IPS-NIHi7 (cell line): ENCODE measurements around the gene EIF6.
"Not testable (repeated sequence)": the region's sequence is repeated elsewhere in the genome, so short reads cannot be mapped to it uniquely, and the experiment has no call there.

Experiments
- DNase-seq: peaks from one replicate; pipeline ENCODE4 v3.0.0; 2012; ENCODE audit warnings: mixed read lengths; ENCODE audit errors: extremely low spot score

Gene EIF6

DNA sequence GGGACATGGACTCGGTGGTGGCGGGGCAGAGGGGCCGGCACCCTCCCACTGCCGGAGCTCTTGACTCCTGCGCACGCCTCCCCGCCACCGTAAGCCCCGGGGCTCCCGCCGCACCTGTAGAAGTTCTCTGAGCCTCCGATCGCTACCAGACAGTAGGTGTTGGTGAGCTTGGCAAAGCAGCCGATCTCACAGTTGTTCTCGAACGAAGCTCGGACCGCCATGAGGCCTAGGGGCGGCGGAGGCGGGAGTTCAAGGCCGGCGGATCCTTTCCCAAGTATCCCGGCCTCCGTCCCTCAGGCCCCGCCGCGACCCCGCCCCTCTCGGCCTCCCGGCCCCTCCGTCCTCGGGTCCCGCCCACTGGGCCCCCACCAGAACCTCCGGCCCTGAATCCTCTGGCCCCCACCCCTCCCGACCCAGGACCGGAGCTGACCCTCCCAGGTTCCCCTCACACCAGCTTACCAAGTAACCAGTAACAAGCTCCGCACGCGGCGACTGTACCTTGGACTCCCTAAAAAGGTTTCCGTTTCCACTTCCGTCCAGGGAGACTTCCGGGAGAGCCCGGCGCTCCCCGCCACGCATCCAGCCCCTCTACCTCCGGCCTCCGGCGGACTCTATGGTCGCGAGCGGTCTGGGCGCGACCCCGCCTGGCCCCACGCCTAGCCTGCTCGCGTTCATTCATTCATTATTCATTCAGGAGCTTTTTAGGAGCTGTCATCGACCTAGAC lies at the start of gene EIF6:
EIF6 (minus strand) TSS at position 506 of the 725 bp plus-strand sequence; CDS start at position 221, 285 bp downstream.
- peak; percentile 92 for DNase-seq

DNA sequence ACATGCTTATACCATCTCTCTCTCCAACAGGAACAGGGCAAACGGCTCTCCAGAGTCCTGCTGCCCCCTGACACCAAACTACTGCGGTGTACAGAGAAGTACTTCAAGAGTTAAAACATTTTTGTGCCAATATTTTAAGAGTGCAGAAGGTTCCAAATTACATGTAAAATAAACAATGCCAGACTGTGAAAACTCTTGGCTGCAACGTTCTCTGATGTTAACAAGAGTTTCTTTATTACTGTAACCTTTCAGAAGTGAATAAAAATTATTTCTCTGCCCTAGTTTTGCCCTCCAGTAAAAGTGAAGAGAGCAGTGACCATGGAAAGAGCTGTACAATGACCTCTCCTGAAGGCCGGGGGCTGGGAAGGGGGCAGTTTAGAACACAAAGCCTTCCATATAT lies 49.0 kb upstream of the EIF6 start:
- no peak for DNase-seq

DNA sequence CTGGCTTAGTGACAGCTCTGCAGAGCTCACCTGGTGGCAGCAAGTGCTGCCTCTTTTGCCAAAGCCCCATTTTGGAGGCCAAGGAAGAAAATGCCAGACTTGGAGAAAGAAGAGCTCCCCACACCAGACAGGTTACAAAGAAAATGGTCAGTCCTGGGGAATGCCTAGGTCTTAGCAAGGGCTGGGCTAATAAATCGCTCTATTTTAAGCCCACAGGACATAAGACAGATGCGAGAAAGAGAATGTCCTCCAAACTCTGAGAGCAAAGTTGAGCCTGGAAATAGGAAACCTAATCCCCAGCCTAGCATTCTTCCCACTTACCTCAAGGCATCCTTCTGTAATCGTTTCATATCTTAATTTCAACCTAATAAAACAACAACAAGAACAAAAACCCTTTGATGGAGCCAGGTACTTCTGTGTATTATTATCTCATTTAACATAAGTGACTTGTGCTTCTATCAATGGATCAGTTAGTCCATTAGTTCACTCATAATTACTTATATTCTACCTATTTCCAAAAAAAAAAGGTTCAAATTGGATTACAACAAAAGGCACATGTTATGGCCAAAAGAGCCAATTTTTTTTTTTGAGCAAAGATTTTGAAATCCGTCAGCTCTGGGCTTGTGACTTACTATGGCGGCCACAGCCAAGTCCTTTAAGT lies 48.1 kb upstream of the EIF6 start:
- DNase-seq = no peak

DNA sequence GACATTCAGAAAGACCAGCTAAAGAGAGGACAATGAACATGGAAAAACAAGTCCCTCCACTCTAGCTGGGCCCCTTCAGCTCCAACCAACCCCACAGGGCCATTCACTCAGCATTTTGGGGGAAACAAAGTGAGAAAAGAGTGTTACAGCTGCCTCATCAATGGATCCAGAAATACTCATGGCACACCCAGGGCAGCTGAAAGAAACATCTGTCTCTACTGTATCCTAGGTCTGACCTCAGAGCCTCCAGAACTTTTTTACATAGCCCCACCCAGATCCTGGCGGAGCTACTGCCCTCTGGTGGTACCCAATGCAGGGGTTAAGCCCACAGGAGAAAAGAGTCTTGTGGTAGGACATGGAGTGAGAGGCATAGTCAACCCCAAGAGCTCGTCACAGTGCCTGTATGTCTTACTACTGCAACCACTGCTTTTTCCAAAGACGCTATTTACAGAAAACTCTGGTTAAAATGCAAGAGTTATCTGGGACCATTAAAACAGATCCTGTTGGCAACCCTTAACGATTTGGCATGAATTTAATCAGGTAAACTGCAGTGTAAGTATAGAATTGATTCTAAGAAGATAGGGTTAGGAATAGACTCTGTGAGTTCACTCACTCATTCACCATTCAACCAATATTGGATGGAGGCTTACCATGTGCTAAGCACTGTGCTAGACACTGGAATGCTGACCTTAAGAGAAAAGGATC lies 45.0 kb upstream of the EIF6 start:
- peak; percentile 91 for DNase-seq

DNA sequence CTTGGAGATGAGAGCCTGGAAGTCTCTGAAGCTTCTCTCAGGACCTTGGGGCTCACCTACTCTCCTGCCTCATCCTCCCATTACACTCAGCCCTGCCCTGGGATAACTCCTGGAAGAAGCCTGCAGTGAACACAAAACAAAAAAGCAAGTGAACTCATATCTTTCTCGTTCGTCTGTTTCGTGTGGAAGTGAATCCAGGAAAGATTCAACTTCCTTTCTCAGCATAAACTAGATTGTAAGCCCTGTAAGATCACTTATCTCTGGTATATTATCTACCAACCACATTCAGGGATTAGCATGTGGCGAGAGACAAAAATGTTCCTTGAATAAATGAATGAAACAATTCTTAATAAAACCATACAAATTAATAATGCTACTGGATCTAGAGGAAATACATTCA lies 44.1 kb upstream of the EIF6 start:
- no peak for DNase-seq

DNA sequence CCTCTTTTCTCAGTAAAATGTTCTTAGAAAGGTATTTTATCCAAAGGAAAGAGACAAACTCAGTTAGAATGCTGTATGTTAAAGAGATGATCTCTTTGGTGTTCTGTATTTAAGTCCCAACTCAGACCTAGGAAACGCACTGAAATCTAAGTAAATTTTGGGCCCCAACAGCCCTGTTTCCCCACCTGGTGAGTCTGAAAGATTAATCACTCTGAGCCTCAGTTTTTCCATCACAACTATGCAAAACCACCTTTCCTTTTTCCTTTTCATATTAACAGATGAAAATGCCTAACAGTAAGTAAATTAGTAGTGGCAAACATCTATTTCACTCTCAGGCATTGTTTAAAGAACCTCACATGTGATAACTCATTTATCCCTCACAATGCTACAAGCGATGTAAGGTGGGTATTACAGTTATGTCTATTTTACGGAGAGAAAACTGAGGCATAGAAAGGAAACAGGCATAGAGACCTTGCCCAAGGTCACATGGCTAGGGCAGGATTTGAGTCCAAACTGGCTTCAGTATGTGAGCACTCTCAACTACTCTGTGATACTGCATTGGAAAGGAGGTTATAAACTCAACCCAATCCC lies 43.6 kb upstream of the EIF6 start:
- no peak for DNase-seq

DNA sequence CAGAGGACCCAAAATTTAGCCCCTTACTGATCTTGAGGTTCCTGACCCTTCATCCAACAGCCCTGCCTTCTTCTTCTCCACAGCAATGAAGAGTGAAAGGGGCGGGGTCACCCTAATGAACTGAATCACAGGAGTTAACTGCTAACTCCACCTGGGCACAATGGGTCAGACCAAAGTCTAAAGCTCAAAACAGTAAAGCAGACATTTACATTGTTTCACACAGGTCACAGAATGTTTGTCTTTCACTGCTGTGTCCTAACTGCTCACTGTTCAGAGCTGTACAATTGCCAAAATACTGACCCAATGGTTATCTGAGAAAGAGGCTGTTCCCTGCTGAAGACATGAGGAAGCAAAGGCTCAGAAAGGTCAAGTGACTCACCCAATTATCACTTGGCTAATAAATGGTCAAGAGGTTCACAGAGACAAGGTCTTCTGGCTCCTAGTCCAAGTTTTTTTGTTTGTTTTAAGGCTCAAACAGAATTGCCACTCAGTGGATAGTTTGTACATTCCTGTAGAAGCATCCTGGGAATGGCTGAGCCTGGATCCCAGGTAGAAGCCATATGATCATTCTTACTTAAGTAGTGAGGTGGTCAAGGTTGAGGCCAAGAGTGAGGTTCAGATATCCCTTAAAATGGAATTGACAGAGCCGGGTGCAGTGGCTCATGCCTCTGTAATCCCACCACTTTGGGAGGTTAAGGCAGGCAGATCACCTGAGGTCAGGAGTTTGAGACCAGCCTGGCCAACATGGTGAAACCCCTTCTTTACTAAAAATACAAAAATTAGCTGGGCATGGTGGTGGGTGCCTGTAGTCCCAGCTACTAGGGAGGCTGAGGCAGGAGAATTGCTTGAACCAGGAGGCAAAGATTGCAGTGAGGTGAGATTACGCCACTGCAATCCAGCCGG lies 42.8 kb upstream of the EIF6 start:
- DNase-seq = no peak

DNA sequence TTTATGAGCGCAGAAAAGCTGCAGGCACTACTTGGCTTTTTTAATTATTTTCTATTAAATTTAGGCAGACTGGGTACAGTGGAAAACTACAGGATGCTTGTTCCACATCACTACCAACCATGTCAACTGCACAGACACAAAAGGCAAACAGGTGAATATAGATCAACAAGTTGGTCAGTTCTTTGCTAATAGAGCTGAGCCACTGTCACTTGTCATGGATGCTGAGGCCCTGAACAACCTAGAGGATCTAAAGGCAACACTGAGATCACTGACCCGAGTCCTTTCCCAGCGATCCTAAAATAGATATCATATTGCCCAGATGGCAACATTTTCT lies 42.1 kb upstream of the EIF6 start:
- DNase-seq = no peak

DNA sequence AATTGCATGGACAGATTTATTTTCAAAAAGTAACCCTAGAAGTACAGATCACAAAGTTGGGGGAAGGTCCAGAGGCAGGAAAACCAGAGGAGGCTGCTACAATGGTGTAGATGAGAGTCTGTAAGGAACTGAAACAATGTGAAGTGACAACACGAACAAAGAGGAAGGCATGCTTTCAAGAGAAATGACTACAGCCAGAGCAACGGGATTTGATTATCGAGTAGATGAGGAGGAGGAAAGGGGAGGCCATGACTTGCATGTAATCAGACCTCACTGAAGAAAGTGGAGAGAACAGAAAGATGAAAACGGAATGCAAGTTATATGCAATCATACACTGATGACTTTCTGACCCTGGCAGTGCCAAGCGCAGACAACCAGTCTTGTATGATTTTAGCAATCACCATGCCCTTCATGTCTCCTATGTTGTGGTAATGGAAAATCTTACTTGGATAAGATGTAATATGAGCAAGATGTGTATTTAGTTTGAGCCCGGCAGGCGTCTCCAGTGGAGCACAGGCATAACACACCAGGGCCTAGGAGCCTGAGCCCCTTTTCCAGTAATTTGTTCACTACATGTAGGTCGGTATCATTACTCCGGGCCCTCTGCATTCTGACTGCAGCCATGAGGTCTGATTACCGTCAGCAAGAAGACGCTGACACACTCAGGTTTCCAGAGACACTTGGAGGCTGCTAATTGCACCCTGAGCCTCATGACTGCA lies 41.6 kb upstream of the EIF6 start:
- DNase-seq = no peak

DNA sequence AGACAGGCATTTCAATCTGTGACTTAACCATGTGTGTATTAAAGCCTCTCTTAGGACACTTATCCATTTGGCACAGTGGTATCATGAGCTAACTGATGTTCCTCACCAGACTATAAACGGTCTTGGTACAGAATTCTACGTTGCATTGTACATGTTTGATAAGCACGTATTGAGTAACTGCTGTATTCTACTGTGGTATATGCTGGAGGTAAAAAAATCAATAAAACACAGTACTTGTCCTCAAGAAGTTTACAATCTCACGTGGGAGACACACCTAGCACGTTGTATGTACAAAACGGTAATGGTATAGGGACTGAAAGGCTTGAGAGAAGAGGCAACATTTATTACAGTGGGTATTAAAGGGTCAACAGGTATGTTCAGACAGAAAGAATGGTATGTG lies 40.8 kb upstream of the EIF6 start:
- no peak for DNase-seq

DNA sequence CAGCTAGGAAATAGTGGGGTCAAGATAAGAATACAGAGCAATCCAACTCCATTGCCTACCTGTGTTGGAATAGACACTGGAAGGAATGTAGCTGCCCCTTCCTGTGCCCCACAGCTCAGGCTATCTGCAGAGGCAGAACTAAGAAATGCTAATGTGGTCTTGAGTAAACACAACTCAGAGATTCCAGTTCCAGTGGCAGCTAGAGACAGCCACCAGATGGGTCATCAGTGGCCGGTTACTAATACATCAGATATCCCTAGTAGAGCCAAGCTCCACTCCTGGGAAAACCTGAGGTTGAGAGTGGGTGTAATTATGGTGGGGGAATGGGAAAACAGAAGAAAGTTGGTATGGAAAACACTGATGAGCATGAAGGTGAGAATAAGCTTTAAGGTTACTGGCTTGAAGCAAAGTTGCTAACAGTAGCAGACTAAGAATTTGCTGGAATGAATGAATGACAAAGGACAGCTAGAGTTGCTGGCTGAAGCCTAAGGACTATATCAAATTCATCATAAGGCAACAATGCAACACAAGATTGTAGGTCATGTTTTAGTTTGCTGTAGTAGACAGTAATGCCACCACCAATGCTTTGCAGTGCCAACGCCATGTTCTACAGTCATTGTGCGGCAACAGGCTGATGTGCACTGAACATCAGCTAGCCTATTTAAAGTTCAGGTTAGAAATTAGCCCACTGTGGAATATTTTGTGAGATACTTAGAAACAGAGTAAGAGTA lies 36.0 kb upstream of the EIF6 start:
- no peak for DNase-seq

DNA sequence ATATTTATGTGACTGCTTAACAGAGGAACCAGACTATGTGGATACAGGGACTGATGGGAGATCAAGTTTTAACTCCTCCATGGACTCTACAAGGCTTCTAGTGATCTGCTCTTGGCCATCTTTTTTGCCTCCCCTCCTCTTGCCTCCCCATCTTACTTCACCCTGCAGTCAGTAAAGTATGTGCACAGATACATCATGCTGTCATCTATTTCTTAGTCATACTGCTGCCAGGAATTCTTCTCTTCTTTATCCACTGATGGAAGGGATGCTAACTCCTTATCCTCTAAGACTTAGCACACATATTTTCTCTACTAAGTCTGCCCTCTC lies 35.3 kb upstream of the EIF6 start:
- no peak for DNase-seq

DNA sequence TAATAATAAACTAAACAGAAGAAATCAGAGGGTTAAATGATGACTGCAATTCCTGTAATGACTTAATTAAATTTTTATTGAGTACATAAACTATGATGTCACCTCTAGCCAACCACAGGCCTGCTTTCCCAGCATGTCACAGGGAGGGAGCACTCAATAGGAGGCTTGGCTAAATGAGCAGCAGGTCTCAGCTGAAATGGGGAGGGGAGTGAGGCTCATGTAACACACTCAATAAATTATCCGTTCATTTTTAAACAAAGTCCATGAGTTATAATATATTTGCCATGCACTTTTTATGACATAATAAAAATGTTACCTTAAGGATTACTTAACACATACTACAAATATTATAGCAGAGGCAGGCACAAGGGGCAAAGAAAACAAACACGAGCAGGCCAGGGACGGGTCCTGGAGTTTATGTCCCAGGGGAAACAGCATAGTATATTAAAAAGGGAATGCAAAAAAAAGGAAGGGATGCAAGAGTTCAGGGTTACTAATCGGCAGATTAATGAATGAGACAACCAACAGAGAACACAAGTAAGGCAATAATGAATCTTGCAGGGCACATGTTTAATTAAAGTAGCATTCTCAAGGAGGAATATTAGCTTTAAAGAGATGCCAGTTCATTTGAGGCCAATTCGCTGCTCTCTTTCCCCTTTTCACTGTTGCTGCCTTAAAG lies 34.8 kb upstream of the EIF6 start:
- no peak for DNase-seq

DNA sequence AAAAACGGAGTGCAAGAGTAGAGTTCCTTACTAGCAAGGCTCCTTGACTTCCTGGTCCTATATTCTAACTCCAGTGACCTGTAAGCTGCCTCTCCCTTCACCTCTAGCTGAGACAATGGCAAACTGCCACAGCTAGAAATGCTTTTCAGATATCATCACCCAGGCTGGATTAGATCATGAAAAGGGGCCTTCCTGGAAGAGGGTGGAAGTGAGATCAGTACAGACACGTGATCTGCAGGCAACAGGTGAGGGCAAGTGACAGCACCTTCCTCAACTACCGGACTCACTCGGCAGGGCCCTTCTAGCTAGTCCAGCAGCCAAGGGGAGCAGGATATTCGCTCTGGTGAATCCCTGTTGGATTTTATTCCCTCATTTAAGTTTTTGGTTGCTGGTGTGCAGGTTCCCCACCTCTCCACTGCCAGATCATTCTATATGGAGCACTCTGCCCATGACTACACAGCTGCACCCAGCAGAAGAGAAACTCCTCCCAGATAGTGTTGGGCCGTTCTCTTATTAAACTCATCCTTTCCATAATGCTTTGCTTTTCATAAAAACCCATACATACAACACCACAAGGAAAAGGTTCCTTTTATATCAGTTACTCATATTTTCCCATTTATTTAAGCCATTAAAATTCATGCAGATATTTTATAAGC lies 34.1 kb upstream of the EIF6 start:
- no peak for DNase-seq

DNA sequence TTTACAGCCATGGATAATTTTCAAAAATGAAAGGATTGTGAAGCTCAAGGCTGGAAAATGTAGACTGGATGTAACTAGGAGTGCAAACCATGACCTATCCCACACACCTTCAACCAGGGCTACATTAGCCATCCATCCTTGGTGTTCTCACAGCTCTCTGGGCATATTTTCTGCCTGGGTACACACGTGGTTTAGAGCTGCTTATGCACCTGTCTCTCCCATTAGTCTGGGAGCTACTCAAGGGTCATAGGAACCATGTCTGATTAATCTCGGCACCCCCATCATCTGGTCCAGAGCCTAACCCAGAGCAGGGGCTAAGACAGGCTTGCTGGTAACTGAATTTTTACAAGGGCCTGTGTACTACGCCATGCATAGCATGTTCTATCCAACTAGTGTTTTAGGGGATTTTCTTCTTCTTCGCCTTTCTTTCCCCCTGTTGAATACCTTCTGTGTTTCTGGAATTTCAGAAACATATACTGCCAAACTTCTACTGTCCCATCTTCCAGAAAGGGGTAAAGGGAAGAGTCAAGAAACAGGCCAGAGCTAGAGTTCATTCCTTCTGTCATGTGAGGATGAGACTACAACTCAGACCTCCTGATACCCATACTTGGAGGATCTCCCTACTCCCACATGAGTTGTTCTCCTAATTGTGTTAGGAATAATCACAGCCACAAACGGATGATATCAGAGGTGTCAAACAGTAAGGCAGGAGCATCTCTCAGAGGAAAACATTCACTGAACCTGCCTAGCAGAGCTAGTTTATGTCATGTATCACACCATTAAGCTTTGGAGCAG lies 33.0 kb upstream of the EIF6 start:
- no peak for DNase-seq

DNA sequence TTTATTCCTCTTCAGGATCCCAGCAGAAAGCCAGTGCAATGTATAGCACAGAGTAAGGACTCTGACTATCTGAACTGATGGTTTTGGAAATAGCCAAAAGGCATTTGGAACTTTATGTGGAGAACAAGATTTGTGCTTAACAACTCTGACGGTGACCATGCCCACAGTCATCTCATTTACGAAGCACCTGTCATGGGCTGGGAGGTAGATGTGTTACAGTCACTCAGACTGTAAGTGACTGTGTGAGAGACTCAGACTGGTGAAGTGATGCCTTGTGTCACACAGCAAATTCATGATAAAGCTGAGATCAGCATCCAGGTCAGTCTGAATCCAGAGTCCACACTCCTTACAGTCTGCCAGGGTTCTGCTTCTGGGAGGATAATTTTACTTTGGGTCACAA lies 31.5 kb upstream of the EIF6 start:
- no peak for DNase-seq

DNA sequence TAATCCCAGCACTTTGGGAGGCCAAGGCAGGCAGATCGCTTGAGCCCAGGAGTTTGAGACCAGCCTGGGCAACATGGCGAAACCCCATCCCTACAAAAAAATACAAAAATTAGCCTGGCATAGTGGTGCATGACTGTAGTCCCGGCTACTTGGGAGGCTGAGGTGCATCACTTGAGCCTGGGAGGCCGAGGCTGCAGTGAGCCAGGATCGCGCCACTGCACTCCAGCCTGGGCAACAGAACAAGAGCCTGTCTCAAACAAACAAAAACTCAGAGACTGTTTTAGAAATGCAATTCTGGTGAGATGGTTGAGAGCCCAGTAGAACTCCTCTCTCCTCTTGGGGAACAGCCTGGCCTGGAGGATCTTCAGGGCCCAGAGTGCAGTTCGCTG lies 31.1 kb upstream of the EIF6 start:
- DNase-seq = not testable (repeated sequence)

DNA sequence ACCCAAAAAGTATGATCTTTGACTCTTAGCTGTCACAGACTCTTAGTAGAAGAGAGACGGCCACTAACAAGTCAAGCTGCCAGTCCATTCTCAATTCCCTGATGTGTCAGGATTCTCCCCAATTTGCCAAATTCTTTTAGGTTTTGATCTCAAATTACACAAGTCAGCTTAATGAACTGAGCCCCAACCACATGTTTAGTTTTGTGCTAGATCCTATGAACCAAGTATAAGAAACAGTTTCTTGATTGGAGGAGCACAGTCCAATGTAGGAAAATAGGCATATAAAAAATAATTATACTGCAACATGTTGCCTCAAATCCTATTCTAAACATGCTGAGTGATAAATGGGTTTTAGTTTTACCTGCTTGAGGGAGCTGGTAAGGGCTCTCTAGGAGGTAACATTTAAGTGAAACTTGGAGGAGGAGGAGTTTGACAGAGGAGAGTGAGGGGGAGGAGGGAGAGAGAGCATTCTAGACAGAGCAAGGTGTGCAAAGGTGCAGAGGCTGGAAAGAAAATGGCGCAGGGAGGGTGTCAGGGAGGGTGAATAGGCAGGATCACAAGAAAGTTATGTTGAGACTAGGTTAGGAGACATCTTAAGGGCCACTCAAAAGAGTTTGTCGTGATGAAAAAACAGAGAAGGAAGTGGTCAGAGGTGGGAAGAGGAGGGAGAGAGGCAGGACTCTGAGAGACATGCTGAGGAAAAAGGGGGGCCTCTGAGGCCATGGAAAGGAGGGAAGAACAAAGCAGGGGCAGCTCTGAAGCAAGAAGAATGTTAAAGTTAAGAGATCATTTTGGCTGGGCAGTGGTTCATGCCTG lies 30.5 kb upstream of the EIF6 start:
- DNase-seq = no peak
